Posterior vena cava (tissue), 2 donors: Measurements from ENCODE around the gene AGXT. TPM values are rescaled to one million over a fixed set of nuclear protein-coding genes. Genes with fewer than 3 reads are reported as not detected.

Experiments used
- DNase-seq: peaks from one replicate; pipeline ENCODE4 v3.0.0-alpha.2; 2020; ENCODE audit warnings: low spot score
- intact Hi-C, 2 donors: fragments of 100-400 bp; cut with DNase I; formaldehyde crosslinking; loops; one replicate each; pipeline versions ENCODE4 v1.14.1 to v1.14.2; 2022 to 2023
- total RNA-seq, 2 donors: library from RNA; stranded (reverse); fragmentation: NEBNext Ultra II Directional; extraction: Animal tissue kit (Norgen Biotek cat#: 25700); gene quantifications; one replicate each; pipeline ENCODE4 v1.2.1, GENCODE V29; 2021
- donor health status: DM: yes; HTN: yes; CAD: no.
- donor health status: DM: yes; HTN: yes; CAD: no.

Gene AGXT
- total RNA-seq, 2 donors from 2014 or later: not detected

GRCh38 chr2:240919786-240920782 is 51.5 kb downstream of the AGXT start:
- intact Hi-C loops: loop anchor here in 1 of 2 donors (5.0 kb wide), 1 partner anchor 82 kb away; no protein-coding TSS in a partner anchor
- peak; percentile 70 for DNase-seq

- intact Hi-C loops: no loop called here
- peak; percentile 66 for DNase-seq
Measured at GRCh38 chr2:240920783-240921231, 52.2 kb downstream of the AGXT start.

- intact Hi-C loops: no loop called here
- peak; percentile 95 for DNase-seq
Measured at GRCh38 chr2:240921311-240921994, 52.8 kb downstream of the AGXT start.

- no peak for DNase-seq
- intact Hi-C loops: no loop called here
Measured at GRCh38 chr2:240921995-240922244, 53.3 kb downstream of the AGXT start.

- peak; percentile 71 for DNase-seq
- intact Hi-C loops: no loop called here
Measured at GRCh38 chr2:240922245-240922981, 53.8 kb downstream of the AGXT start.

- intact Hi-C loops: no loop called here
- peak; percentile 73 for DNase-seq
Measured at GRCh38 chr2:240922982-240923537, 54.4 kb downstream of the AGXT start.

- intact Hi-C loops: no loop called here
- DNase-seq: peak; percentile 71
Measured at GRCh38 chr2:240925191-240925567, 56.6 kb downstream of the AGXT start.

- intact Hi-C loops: no loop called here
- DNase-seq: peak; percentile 76
Measured at GRCh38 chr2:240925568-240926515, 57.2 kb downstream of the AGXT start.

- peak; percentile 83 for DNase-seq
- intact Hi-C loops: no loop called here
Measured at GRCh38 chr2:240926516-240927389, 58.1 kb downstream of the AGXT start.

GRCh38 chr2:240927390-240927781 is 58.8 kb downstream of the AGXT start:
- no peak for DNase-seq
- intact Hi-C loops: no loop called here

GRCh38 chr2:240928476-240929363 is 60.1 kb downstream of the AGXT start:
- DNase-seq: peak; percentile 62
- intact Hi-C loops: no loop called here

GRCh38 chr2:240929364-240930095 is 60.9 kb downstream of the AGXT start:
- DNase-seq: no peak
- intact Hi-C loops: no loop called here
